Measurements from ENCODE around the gene SDF2L1. TPM values are rescaled to one million over a fixed set of nuclear protein-coding genes. Genes with fewer than 3 reads are reported as not detected.
A peak's percentile ranks its signal among the peaks of the same experiment; 100 is the strongest.

Gene SDF2L1
- total RNA-seq, 1 experiment from 2014 or later: 91.5 TPM

DNA sequence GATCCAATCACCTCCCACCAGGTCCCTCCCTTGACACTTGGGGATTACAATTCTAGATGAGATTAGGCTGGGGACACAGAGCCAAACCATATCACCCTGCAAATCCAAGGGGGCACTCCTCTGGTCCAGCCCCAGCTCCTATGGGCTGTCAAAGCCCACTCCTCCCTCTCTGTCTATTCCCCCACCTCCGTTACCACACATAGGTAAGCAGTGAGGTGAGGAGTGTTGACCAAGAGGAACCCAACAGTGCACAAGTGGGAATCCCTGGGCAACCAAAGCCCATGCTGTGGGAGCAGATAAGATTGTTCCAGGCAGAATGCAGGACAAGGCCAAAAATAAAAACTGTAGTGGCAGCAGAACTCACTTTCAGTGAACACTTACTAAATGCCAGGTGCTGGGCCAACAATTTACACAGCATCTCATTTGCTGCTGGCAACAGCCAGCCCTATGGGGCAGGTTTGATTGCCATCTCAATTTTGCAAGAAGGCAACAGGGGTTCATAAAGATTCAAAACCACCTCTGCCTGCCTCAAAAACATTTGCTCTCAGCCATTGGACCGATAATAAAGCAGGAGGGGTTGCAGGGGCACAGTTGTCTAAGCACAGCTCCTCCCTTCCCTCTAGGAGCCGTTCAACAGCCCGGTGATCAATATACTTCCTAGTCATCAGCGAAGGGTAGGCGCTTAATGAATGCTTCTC is 8.9 kb downstream of the SDF2L1 start:
- DNase-seq (ENCODE audit: unreplicated experiment): no peak
- Mint-ChIP-seq H3K9me3 (ENCODE audit: unreplicated experiment) (no peaks in the 10 kb centered on the region), H3K4me1 (ENCODE audit: insufficient read depth, unreplicated experiment) (no peaks in the 10 kb centered on the region), H3K27ac (ENCODE audit: low read depth, unreplicated experiment) (no peak overlapping the region), H3K4me3 (ENCODE audit: unreplicated experiment) (peak overlapping the region; percentile 85), H3K27me3 (ENCODE audit: insufficient read depth, unreplicated experiment) (no peaks in the 10 kb centered on the region), H3K36me3 (ENCODE audit: insufficient read depth, unreplicated experiment) (peaks cover 23% of the 10 kb centered on the region)
- BruUV-seq (replicated peaks): no TSS peak
- TF ChIP-seq, protein P1, sequence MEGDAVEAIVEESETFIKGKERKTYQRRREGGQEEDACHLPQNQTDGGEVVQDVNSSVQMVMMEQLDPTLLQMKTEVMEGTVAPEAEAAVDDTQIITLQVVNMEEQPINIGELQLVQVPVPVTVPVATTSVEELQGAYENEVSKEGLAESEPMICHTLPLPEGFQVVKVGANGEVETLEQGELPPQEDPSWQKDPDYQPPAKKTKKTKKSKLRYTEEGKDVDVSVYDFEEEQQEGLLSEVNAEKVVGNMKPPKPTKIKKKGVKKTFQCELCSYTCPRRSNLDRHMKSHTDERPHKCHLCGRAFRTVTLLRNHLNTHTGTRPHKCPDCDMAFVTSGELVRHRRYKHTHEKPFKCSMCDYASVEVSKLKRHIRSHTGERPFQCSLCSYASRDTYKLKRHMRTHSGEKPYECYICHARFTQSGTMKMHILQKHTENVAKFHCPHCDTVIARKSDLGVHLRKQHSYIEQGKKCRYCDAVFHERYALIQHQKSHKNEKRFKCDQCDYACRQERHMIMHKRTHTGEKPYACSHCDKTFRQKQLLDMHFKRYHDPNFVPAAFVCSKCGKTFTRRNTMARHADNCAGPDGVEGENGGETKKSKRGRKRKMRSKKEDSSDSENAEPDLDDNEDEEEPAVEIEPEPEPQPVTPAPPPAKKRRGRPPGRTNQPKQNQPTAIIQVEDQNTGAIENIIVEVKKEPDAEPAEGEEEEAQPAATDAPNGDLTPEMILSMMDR (IDR thresholded peaks at IDR 0.05; ENCODE audit: unreplicated experiment): no peak
- ChIA-PET CTCF (interaction anchor here (0.6 kb wide), 1 partner anchor 19 kb away, joined by 3 read pairs; no protein-coding TSS in a partner anchor), POLR2A (interaction anchor here (0.6 to 3.3 kb wide), 3 partner anchors 9 to 224 kb away, joined by 3 to 23 read pairs (median 7); partner anchors contain the start of genes PPIL2 and SDF2L1)
- intact Hi-C loops (cut with micrococcal nuclease): no loop called here

DNA sequence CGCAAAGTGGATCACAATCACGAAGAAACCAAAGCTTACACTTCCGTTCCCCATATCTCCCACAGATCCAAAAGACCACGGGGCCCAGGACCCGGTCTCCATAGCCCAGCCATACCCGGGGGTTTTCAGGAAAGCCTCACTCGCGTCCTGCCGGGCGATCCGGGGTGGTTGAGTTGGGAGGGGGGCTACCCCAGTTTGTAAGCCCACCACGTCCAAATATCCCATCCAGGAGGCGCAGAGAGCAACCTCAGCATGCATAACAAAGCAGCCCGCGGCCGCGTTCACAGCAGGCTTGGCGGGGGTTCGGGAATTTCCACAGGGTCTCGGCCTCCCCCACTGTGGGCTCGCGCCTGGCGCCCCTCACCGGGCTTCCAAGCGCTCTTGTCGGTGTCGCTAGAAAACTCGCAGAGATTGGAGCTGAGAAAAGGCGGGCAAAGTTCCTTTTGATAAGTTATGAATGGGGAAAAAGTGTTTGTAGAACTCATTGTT is 9.5 kb downstream of the SDF2L1 start:
- POLR2A ChIA-PET: interaction anchor here (0.6 to 3.3 kb wide), 3 partner anchors 9 to 30 kb away, joined by 3 to 23 read pairs (median 7); partner anchors contain the start of genes PPIL2 and SDF2L1
- CTCF ChIA-PET: interaction anchor here (0.6 to 0.7 kb wide), 3 partner anchors 75 to 1545 kb away, joined by 3 read pairs; no protein-coding TSS in a partner anchor

DNA sequence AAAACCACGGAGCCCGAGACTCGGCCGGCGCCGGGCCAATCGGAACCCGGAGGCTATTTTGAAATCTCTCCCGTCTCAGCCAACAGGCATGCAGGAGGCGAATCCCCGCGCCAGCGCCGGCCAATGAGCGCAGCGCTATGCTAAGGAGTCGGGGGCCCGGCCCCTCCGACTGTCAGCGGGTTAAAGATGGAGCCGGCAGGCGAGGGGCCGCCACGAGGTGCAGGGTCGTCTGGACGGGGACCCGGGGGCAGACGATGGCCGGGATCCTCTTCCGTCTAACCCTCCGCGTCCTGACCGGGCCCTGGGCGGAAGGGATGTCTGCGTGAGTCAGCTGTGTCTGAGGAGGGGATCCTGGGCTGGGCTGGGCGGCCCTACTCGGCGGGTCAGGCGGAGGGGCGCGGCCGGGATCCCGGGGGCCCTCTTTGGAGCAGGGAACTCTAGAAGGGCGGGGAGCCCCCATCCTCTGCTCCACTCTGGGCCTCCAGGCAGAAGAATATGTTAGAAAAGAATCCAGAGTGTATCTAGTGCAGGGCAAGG is 10.0 kb downstream of the SDF2L1 start:
- Mint-ChIP-seq H3K4me1 (ENCODE audit: insufficient read depth, unreplicated experiment) (peaks cover 5% of the 10 kb centered on the region), H3K27ac (ENCODE audit: low read depth, unreplicated experiment) (no peak overlapping the region), H3K9me3 (ENCODE audit: unreplicated experiment) (no peaks in the 10 kb centered on the region), H3K4me3 (ENCODE audit: unreplicated experiment) (peak overlapping the region; percentile 85), H3K27me3 (ENCODE audit: insufficient read depth, unreplicated experiment) (no peaks in the 10 kb centered on the region), H3K36me3 (ENCODE audit: insufficient read depth, unreplicated experiment) (peaks cover 12% of the 10 kb centered on the region)
- POLR2A ChIA-PET: interaction anchor here (0.6 to 3.3 kb wide), 4 partner anchors 10 to 1045 kb away, joined by 3 to 23 read pairs (median 5); partner anchors contain the start of genes PPIL2 and SDF2L1
- TF ChIP-seq, protein P1 (IDR thresholded peaks at IDR 0.05; ENCODE audit: unreplicated experiment): no peak
- no TSS peak for BruUV-seq (replicated peaks)
- intact Hi-C loops (cut with micrococcal nuclease): no loop called here
- CTCF ChIA-PET: interaction anchor here (0.6 to 0.7 kb wide), 4 partner anchors 75 to 1546 kb away, joined by 3 read pairs; no protein-coding TSS in a partner anchor
- DNase-seq (ENCODE audit: unreplicated experiment): peak; percentile 87

More for the DNA sequence above, 9.5 kb downstream of the SDF2L1 start:
- Mint-ChIP-seq H3K4me1 (ENCODE audit: insufficient read depth, unreplicated experiment) (no peaks in the 10 kb centered on the region), H3K4me3 (ENCODE audit: unreplicated experiment) (peak overlapping the region; percentile 85), H3K27me3 (ENCODE audit: insufficient read depth, unreplicated experiment) (no peaks in the 10 kb centered on the region), H3K36me3 (ENCODE audit: insufficient read depth, unreplicated experiment) (peaks cover 17% of the 10 kb centered on the region), H3K9me3 (ENCODE audit: unreplicated experiment) (no peaks in the 10 kb centered on the region), H3K27ac (ENCODE audit: low read depth, unreplicated experiment) (no peak overlapping the region)
- BruUV-seq (replicated peaks): no TSS peak
- DNase-seq (ENCODE audit: unreplicated experiment): no peak
- intact Hi-C loops (cut with micrococcal nuclease): no loop called here
- TF ChIP-seq, protein P1 (IDR thresholded peaks at IDR 0.05; ENCODE audit: unreplicated experiment): no peak
